Activated T-cell treated with anti-CD3 and anti-CD28 coated beads, Interleukin-2, amount 50 U/mL, for 72 hours (primary cell): Measurements from ENCODE around the gene ELOVL3. TPM values are rescaled to one million over a fixed set of nuclear protein-coding genes. Genes with fewer than 3 reads are reported as not detected.
"Not testable (repeated sequence)": the region's sequence is repeated elsewhere in the genome, so short reads cannot be mapped to it uniquely, and the experiment has no call there.

Experiments
- ATAC-seq, 2 donors: fragments of 150-1000 bp; cut with Tn5 transposase; replicated peaks in 1 of 2; 2 replicates each; pipeline ENCODE4 v1.10.0; 2021; ENCODE audit warnings: moderate library complexity in 2 of 2, mild to moderate bottlenecking in 1 of 2
- DNase-seq, 2 donors: peaks; one replicate each; pipeline ENCODE4 v3.0.0; 2021 to 2022; ENCODE audit warnings: mixed read lengths in 1 of 2
- H3K27ac Mint-ChIP-seq: one replicate; pipeline ENCODE4 v1.8.0; 2022; ENCODE audit warnings: mild to moderate bottlenecking, moderate library complexity, mixed read lengths
- H3K27me3 Mint-ChIP-seq: one replicate; pipeline ENCODE4 v1.8.0; 2022; ENCODE audit warnings: low read depth, mixed read lengths
- H3K36me3 Mint-ChIP-seq, 2 donors: one replicate each; pipeline ENCODE4 v1.8.0; 2022; ENCODE audit warnings: mixed read lengths in 2 of 2, mild to moderate bottlenecking in 1 of 2; ENCODE audit not compliant: insufficient read depth in 2 of 2
- H3K4me1 Mint-ChIP-seq: one replicate; pipeline ENCODE4 v1.8.0; 2022; ENCODE audit warnings: low read depth, mixed read lengths
- H3K4me3 Mint-ChIP-seq, 2 donors: one replicate each; pipeline ENCODE4 v1.8.0; 2022; ENCODE audit warnings: mild to moderate bottlenecking in 2 of 2, mixed read lengths in 2 of 2, moderate library complexity in 2 of 2
- H3K9me3 Mint-ChIP-seq, 2 donors: one replicate each; pipeline ENCODE4 v1.8.0; 2022; ENCODE audit warnings: mixed read lengths in 2 of 2
- total RNA-seq, 2 donors: library from RNA; stranded (reverse); gene quantifications; one replicate each; pipeline ENCODE4 v1.2.3, GENCODE V29; 2022

Gene ELOVL3, protein sequence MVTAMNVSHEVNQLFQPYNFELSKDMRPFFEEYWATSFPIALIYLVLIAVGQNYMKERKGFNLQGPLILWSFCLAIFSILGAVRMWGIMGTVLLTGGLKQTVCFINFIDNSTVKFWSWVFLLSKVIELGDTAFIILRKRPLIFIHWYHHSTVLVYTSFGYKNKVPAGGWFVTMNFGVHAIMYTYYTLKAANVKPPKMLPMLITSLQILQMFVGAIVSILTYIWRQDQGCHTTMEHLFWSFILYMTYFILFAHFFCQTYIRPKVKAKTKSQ
- total RNA-seq = under 1 TPM in 1 of 2 donors, not detected in 1; 0.24 TPM

DNA sequence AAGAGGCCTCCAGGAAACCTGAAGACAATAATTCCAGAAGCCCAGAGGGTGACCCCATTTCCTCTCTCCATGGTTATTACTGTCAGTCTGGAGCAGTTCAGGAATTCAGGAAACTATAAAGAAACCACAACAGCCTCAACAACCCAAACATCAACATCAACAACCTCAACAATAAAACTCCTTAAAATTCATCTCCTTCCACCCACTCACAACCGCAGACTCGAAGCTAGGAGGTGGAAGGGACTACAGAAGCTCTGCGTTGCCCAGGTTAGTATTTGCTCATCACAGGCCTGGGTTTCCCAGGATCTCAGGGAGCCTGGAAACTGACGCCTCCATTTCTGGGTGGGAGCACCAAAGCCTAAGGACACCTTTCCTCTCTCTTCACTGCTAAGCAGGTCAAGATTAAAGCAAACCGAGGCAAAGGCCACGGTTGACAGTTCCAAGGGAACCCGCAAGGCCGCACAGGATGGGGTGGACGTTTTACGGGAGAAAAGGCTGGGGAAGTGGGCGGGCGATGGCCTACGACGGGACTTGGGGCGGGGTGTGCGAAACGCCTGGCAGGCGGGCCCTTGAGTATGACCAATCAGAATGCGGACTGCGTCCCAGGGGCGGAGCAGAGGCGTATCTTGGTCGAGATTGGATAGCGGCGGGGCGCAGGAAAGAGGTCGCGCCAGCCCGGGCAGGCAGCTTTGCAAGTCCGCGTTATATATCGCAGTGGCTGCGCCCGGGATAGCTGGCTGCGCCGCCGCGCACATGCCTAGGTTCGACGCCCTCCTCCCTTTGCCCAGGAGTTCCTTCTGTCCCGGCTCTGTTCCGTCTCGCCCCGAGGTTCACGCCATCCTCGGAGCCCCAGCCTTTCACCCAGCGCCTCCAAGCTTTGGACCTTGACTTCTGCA, at the start of gene ELOVL3:
TSS of gene ELOVL3 (plus strand) at position 654 of the 896 bp plus-strand sequence. CDS start 250 bp downstream, outside the sequence.
- Mint-ChIP-seq H3K27me3 (peaks cover 43% of the 10 kb centered on the region), H3K36me3 (no peaks in the 10 kb centered on the region), H3K4me3 (peak within 1 kb of the TSS; percentile 78 to 81), H3K9me3 (no peaks in the 10 kb centered on the region), H3K4me1 (peaks cover 29% of the 10 kb centered on the region), H3K27ac (no peak within 1 kb of the TSS)
- peak; percentile 89 to 92 for ATAC-seq
- DNase-seq = peak; percentile 89 to 91

DNA sequence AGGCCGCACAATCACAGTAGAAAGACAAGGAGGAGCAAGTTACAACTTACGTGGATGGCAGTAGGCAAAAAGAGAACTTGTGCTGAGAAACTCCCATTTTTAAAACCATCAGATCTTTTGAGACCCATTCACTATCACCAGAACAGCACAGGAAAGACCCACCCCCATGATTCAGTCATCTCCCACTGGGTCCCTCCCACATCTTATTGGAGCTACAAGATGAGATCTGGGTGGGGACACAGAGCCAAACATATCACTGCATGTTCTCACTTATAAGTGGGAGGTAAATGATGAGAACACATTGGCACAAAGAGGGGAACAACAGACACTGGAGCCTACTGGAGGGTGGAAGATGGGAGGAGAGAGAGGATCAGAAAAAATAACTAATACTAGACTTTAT, 41.5 kb upstream of the ELOVL3 start:
- Mint-ChIP-seq H3K36me3 (peaks cover 2 to 6% of the 10 kb centered on the region in 2 donors), H3K4me1 (peaks cover 15% of the 10 kb centered on the region), H3K9me3 (peaks cover 0 to 3% of the 10 kb centered on the region in 2 donors), H3K27ac (no peak overlapping the region), H3K4me3 (no peak overlapping the region), H3K27me3 (no peaks in the 10 kb centered on the region)
- DNase-seq = no peak
- no peak for ATAC-seq

DNA sequence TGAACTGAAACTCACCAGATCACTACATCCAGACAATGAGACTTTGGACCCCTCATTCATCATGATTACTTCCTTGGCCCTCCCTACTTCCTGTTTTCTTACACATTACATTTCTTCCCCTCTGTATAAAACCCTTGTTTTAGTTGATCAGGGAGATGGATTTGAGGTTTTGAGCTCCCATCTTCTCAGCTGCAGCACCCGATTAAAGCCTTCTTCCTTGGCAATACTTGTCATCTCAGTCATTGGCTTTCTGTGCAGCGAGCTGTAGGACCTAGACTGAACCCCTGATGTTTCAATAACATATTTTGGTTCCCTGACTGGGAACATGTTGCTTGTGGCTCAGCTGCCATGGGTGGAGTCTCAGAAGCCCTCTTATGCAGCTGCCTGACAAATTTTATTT, 40.8 kb upstream of the ELOVL3 start:
- H3K27ac Mint-ChIP-seq = no peak overlapping the region
- ATAC-seq (no peak), DNase-seq (no peak)
- H3K9me3 Mint-ChIP-seq = peaks cover 0 to 3% of the 10 kb centered on the region in 2 donors
- H3K36me3 Mint-ChIP-seq = peaks cover 2 to 6% of the 10 kb centered on the region in 2 donors
- H3K4me1 Mint-ChIP-seq = peaks cover 18% of the 10 kb centered on the region
- H3K4me3 Mint-ChIP-seq = no peak overlapping the region
- H3K27me3 Mint-ChIP-seq = no peaks in the 10 kb centered on the region

DNA sequence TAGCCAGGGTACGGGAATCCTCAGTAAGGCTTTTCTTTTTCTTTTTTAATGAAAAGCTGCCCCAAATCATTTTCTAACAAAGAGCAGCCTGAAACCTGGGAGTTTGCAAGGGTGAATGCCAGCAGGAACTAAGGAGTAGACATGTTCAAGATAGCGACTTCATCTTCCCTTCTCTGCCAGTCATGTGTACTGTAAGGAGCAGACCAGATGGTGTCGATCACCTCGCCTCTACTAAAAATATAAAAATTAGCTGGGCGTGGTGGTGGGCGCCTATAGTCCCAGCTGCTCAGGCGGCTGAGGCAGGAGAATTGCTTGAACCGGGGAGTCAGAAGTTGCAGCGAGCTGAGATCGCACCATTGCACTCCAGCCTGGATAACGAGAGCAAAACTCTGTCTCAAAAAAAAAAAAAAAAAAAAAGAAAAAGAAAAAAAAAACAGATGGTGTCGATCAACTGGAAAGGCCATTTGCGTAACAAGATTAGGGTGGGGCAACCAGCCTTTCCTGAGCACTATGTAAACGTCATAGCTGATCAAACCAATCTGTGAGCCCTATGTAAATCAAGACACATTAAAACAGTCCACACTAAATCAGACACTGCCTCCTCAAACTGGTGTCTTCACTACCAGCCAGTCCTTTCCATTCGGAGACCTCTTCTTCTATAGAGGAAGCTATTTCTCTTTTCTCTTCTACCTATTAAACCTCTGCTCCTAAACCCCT, 40.1 kb upstream of the ELOVL3 start:
- Mint-ChIP-seq H3K4me1 (peaks cover 18% of the 10 kb centered on the region), H3K27me3 (no peaks in the 10 kb centered on the region), H3K36me3 (peaks cover 4 to 6% of the 10 kb centered on the region in 2 donors), H3K4me3 (no peak overlapping the region), H3K27ac (no peak overlapping the region), H3K9me3 (peaks cover 0 to 3% of the 10 kb centered on the region in 2 donors)
- ATAC-seq = no peak
- no peak for DNase-seq

DNA sequence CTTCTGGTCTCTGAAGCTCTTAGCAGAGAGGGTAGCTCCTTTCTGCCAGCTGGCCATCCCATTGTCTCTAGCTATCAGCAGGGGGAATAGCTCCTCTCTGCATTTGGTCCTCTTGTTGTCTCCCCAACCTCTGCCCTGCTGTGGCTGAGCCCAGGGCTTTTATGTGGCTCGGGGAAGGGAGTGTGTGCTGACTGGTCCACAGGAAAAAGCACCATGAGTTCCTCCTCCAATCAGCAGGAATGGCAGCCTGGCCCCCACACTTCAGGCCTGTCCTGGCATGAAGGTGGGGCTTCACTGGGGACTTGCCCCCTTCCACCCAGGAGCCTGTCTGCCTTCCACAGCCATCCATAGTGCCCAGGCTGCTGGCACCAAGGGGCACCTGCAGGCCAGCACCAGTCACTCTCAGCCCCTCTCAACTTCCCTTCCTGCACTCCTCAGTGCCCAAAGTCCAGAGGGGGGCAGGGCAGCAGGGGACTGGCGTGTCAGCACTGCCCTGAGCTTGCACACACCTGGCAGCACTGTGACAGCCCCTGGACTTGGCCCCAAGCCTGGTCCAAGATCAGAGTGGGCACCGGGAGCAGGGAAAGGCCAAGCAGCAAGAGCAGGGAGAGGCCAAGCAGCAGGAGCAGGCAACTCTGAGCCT, 37.7 kb upstream of the ELOVL3 start:
- no peak for DNase-seq
- peaks cover 12 to 14% of the 10 kb centered on the region in 2 donors for H3K36me3 Mint-ChIP-seq
- no peaks in the 10 kb centered on the region for H3K27me3 Mint-ChIP-seq
- H3K9me3 Mint-ChIP-seq = peaks cover 9 to 11% of the 10 kb centered on the region in 2 donors
- H3K27ac Mint-ChIP-seq = no peak overlapping the region
- no peak overlapping the region for H3K4me3 Mint-ChIP-seq
- peaks cover 18% of the 10 kb centered on the region for H3K4me1 Mint-ChIP-seq
- no peak for ATAC-seq

DNA sequence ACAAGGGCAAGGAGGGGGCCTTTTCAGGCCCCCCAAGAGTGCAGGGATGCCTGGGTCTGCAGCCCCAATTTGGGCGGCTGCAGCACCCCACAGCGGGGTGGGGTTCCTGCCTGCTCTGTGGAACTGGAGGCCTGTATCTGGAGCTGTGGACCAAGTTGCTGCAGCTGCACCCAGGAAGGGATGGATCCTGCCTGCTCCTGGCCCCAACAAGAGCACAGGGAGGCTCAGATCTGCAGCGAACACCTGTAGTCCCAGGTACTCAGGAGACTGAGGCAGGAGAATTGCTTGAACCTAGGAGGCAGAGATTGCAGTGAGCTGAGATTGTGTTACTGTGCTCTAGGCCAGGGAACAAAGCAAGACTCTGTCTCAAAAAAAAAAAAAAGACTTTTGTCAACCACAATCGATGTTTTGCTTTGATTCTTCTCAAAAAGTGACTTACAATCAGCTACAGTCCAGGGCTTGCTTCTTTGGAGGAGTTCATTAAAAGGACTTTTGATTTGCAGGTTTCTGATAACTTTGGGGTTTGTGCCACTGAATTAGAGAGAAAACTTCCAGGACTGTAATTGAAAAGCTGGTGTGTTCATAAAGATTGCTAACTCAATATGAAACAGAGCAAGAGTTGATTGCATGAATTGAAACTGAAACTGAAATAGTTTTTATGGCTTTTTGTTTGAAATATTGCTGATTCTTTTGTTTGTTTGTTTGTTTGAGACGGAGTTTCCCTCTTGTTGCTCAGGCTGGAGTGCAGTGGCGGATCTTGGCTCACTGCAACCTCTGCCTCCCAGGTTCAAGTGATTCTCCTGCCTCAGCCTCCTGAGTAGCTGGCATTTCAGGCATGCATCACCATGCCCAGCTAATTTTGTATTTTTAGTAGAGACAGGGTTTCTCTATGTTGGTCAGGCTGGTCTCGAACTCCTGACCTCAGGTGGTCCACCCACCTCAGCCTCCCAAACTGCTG, 36.9 kb upstream of the ELOVL3 start:
- Mint-ChIP-seq H3K9me3 (peaks cover 9 to 11% of the 10 kb centered on the region in 2 donors), H3K36me3 (peaks cover 12 to 14% of the 10 kb centered on the region in 2 donors), H3K27ac (peak overlapping the region; percentile 12), H3K4me1 (peaks cover 18% of the 10 kb centered on the region), H3K4me3 (peak overlapping the region; percentile 30 to 44)
- DNase-seq = peak; percentile 12 to 29
- ATAC-seq = peak; percentile 90 to 91
- H3K27me3 Mint-ChIP-seq = not testable (repeated sequence)

DNA sequence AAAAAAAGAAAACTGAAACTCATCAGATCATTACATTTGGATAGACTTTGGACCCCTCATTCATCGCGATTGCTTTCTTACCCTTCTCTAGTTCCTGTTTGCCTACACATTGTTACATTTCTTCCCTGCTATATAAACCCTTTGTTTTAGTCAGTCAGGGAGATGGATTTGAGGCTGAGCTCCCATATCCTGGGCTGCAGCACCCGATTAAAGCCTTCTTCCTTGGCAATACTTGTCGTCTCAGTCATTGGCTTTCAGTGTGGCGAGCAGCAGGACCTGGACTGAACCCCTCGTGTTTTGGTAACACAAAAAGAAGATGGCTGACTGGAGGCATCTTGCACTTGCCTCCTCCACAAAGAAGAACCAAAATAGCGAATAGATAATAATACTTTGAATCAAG, 34.1 kb upstream of the ELOVL3 start:
- Mint-ChIP-seq H3K27me3 (no peaks in the 10 kb centered on the region), H3K27ac (no peak overlapping the region), H3K4me3 (no peak overlapping the region), H3K4me1 (peaks cover 23% of the 10 kb centered on the region), H3K36me3 (peaks cover 7 to 12% of the 10 kb centered on the region in 2 donors), H3K9me3 (peaks cover 7 to 9% of the 10 kb centered on the region in 2 donors)
- ATAC-seq = no peak
- DNase-seq = no peak

DNA sequence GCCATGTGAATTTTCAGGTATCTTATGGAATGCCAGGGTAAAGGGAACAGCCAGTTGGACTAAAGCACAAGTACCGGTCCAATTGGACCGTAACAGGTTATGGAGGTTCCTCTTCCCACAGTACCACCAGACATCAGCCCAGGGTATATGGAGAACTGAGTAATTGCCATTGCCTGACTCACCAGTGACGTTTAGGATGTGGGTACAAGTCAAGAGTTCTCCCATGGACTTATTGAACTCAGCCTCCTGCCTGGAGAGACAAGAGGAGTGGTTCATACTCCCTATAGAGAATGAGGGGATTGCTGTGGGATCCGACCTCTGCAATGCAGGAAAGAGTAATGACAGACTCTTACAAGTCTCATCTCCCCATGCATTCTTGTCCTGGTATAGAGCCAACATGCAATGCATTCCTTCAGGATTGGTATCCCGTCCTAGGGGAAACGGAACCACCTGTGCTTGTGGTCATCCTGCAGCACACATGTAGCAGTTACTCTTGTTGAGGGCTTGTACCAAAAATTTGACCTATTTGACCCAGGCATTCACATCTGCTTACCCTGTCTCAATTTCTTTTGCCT, 30.7 kb upstream of the ELOVL3 start:
- H3K36me3 Mint-ChIP-seq = peaks cover 7 to 12% of the 10 kb centered on the region in 2 donors
- H3K4me1 Mint-ChIP-seq = peaks cover 12% of the 10 kb centered on the region
- H3K27ac Mint-ChIP-seq = no peak overlapping the region
- no peak overlapping the region for H3K4me3 Mint-ChIP-seq
- no peak for ATAC-seq
- peaks cover 6% of the 10 kb centered on the region for H3K27me3 Mint-ChIP-seq
- no peak for DNase-seq
- peaks cover 7 to 9% of the 10 kb centered on the region in 2 donors for H3K9me3 Mint-ChIP-seq

DNA sequence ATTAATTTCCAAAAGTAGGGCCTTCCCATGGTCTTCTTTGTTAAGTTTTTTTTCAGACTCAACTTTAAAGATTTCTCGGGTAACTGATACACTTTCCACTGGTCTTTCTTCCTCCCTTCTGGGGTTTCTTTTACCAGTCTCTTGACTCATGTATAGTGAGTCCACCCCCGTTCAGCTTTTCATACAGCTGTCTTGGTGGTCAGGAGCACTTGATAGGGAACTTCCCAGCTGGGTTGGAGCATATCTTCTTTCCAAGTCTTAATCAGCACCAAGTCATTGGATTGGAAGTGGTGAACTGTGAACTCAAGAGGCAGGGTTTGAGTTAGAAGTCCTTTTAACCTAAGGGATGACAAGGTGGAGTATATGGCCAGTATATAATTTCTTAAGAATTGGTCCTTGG, 29.2 kb upstream of the ELOVL3 start:
- ATAC-seq (peak; percentile 96 to 99), DNase-seq (peak; percentile 44 to 45)
- Mint-ChIP-seq H3K9me3 (peaks cover 3% of the 10 kb centered on the region in 2 donors), H3K36me3 (peaks cover 3 to 5% of the 10 kb centered on the region in 2 donors), H3K27ac (no peak overlapping the region), H3K4me1 (peaks cover 12% of the 10 kb centered on the region), H3K4me3 (peak overlapping the region in 1 of 2 donors; percentile 47), H3K27me3 (peaks cover 6% of the 10 kb centered on the region)

DNA sequence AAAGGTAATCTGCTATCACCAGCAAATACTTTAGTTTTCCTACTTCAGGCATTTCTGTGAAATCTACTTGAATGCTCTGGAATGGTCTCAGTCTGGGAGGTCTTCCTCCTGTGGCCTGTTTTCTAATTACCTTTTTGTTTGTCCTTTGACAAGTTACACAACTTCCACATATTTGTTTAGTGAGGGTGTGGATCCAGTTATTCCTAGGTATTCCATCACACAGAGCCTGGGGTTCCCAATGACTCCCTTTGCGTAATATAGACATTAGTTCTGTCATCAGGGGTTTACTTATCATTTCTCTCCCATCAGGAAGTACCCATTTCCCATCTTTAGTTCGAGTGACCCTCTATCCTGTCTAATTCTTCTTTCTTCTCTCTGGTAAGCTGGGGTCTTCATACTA, 28.1 kb upstream of the ELOVL3 start:
- Mint-ChIP-seq H3K9me3 (no peaks in the 10 kb centered on the region), H3K36me3 (no peaks in the 10 kb centered on the region), H3K4me1 (peaks cover 12% of the 10 kb centered on the region), H3K4me3 (no peak overlapping the region), H3K27me3 (peaks cover 6% of the 10 kb centered on the region), H3K27ac (no peak overlapping the region)
- DNase-seq (no peak), ATAC-seq (no peak)

DNA sequence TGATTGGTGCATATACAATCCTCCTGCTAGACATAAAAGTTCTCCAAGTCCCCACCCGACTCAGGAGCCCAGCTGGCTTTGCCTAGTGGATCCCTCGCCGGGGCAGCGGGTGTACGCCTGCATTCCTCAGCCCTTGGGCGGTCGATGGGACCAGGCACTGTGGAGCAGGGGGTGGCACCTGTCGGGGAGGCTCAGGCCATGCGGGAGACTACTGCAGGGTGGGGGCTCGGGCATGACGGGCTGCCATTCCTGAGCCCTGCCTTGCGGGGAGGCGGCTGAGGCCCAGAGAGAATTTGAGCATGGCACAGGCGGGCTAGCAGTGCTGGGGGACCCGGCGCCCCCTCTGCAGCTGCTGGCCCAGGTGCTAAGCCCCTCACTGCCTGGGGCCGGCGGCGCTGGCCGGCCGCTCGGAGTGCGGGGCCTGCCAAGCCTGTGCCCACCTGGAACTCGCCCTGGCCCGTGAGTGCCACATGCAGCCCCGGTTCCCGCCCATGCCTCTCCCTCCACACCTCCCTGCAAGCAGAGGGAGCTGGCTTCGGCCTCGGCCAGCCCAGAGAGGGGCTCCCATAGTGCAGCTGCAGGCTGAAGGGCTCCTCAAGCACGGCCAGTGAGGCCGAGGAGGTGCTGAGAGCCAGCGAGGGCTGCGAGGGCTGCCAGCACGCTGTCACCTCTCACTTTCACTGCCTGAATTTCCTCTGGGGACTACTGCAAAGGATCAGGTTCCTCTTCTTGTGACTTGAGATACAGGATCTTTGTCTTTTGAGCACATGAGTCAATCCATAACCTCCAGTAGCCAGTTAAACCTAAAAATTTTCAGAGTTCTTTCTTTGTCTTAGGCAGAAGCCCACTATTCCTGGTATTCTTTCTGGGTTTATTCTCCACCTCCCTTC, 25.1 kb upstream of the ELOVL3 start:
- DNase-seq (no peak), ATAC-seq (no peak)
- peaks cover 12% of the 10 kb centered on the region for H3K4me1 Mint-ChIP-seq
- H3K27me3 Mint-ChIP-seq = peaks cover 6% of the 10 kb centered on the region
- H3K4me3 Mint-ChIP-seq = no peak overlapping the region
- peaks cover 0 to 2% of the 10 kb centered on the region in 2 donors for H3K9me3 Mint-ChIP-seq
- no peak overlapping the region for H3K27ac Mint-ChIP-seq
- peaks cover 4% of the 10 kb centered on the region in 2 donors for H3K36me3 Mint-ChIP-seq
